H1 (cell line): ENCODE results near the gene ENTPD2. TPM values are rescaled to one million over a fixed set of nuclear protein-coding genes. Genes with fewer than 3 reads are reported as not detected.

Source experiments
- CTCF ChIA-PET: fragments of 300-600 bp; sonication (Branson Sonifier 250); formaldehyde crosslinking; loops from one replicate; lab custom pipeline; 2021; ENCODE audit not compliant: partially characterized antibody; lab: Charles Lee
- POLR2A ChIA-PET: fragments of 300-600 bp; sonication (Branson Sonifier 250); formaldehyde crosslinking; loops from one replicate; lab custom pipeline; 2021; ENCODE audit warnings: inconsistent platforms; ENCODE audit not compliant: partially characterized antibody; lab: Charles Lee
- DNase-seq, 2 experiments: peaks; one replicate each; pipeline versions ENCODE4 v3.0.0 to v3.0.0-alpha.2; 2010 to 2022; ENCODE audit warnings: low spot score in 2 of 2, low read depth in 1 of 2, mixed read lengths in 1 of 2
- FAIRE-seq: peaks from 2 replicates; lab custom pipeline; 2011; peaks lifted over from hg19 to GRCh38; lab: Jason Lieb, UNC
- H2AFZ ChIP-seq: 2 replicates; pipeline ENCODE4 v1.8.1; 2012; ENCODE audit warnings: low read length, inconsistent platforms
- H2AK5ac ChIP-seq: 2 replicates; pipeline ENCODE4 v1.6.1; 2013; ENCODE audit warnings: low read depth, low read length
- H2BK120ac ChIP-seq: replicated peaks from 2 replicates; pipeline ENCODE3; 2013; ENCODE audit warnings: low read depth, low read length, inconsistent platforms
- H2BK12ac ChIP-seq: 2 replicates; pipeline ENCODE4 v1.6.1; 2013; ENCODE audit warnings: low read depth, low read length
- H2BK15ac ChIP-seq: 2 replicates; pipeline ENCODE4 v1.6.1; 2013; ENCODE audit warnings: low read length
- H2BK20ac ChIP-seq: 2 replicates; pipeline ENCODE4 v1.6.1; 2013; ENCODE audit warnings: low read length
- H2BK5ac ChIP-seq: 2 replicates; pipeline ENCODE4 v1.6.1; 2013; ENCODE audit warnings: low read depth, low read length
- H3K14ac ChIP-seq: 2 replicates; pipeline ENCODE4 v1.6.1; 2013; ENCODE audit warnings: inconsistent platforms; ENCODE audit not compliant: insufficient read length
- H3K18ac ChIP-seq: 2 replicates; pipeline ENCODE4 v1.6.1; 2013; ENCODE audit warnings: low read length; ENCODE audit errors: extremely low read depth
- H3K23ac ChIP-seq: 2 replicates; pipeline ENCODE4 v1.6.1; 2013; ENCODE audit warnings: inconsistent platforms; ENCODE audit not compliant: insufficient read length
- H3K23me2 ChIP-seq: 2 replicates; pipeline ENCODE4 v1.6.1; 2013; ENCODE audit warnings: low read depth, low read length
- H3K27ac ChIP-seq: 2 replicates; pipeline ENCODE4 v1.6.1; 2011; ENCODE audit warnings: low read depth, low read length, inconsistent platforms
- H3K27me3 ChIP-seq, 4 experiments: replicated peaks in 1 of 4; 1 replicate in 1 of 4; 2 replicates in 3 of 4; pipeline versions ENCODE4 v1.6.1 to v1.8.1; 2011 to 2013; ENCODE audit warnings: low read length in 3 of 4, mild to moderate bottlenecking in 3 of 4, inconsistent platforms in 2 of 4, mixed read lengths in 2 of 4, moderate library complexity in 1 of 4; ENCODE audit not compliant: control insufficient read depth in 3 of 4, insufficient read depth in 3 of 4; ENCODE audit errors: extremely low read depth in 1 of 4
- H3K36me3 ChIP-seq, 4 experiments: 2 replicates each; pipeline versions ENCODE4 v1.6.1 to v1.8.1; 2011 to 2013; ENCODE audit warnings: mild to moderate bottlenecking in 4 of 4, low read length in 3 of 4, moderate library complexity in 2 of 4, control low read depth in 1 of 4, inconsistent platforms in 1 of 4; ENCODE audit not compliant: insufficient read depth in 4 of 4, control insufficient read depth in 2 of 4
- H3K4ac ChIP-seq: replicated peaks from 2 replicates; pipeline ENCODE3; 2013; ENCODE audit warnings: low read length, low read depth, mixed read lengths, inconsistent platforms; ENCODE audit not compliant: insufficient read length
- H3K4me1 ChIP-seq, 4 experiments: replicated peaks in 1 of 4; 1 replicate in 1 of 4; 2 replicates in 3 of 4; pipeline versions ENCODE4 v1.6.1 to v1.8.1; 2011 to 2013; ENCODE audit warnings: low read length in 3 of 4, inconsistent platforms in 2 of 4, mixed read lengths in 1 of 4; ENCODE audit not compliant: insufficient read depth in 4 of 4, control insufficient read depth in 3 of 4
- H3K4me2 ChIP-seq, 2 experiments: 2 replicates each; pipeline versions ENCODE4 v1.6.1 to v1.8.1; 2011 to 2013; ENCODE audit warnings: low read depth in 2 of 2, low read length in 2 of 2, control low read depth in 1 of 2, inconsistent platforms in 1 of 2, mild to moderate bottlenecking in 1 of 2; ENCODE audit not compliant: insufficient read depth in 1 of 2
- H3K4me3 ChIP-seq, 4 experiments: fragments of 200-600, 300-600 bp in 1 of 4; sonication (generic), shearing (Covaris generic), sonication (Bioruptor Twin) in 1 of 4; 2 replicates each; pipeline versions ENCODE4 v1.5.1 to v1.8.1; 2011 to 2016; ENCODE audit warnings: low read length in 4 of 4, low read depth in 3 of 4, control low read depth in 2 of 4, inconsistent platforms in 2 of 4, mild to moderate bottlenecking in 2 of 4, mixed read lengths in 1 of 4, moderate library complexity in 1 of 4; ENCODE audit not compliant: insufficient read depth in 2 of 4; ENCODE audit errors: extremely low read depth in 1 of 4
- H3K56ac ChIP-seq: replicated peaks from 2 replicates; pipeline ENCODE3; 2013; ENCODE audit warnings: low read depth, mild to moderate bottlenecking, mixed read lengths, low read length, inconsistent platforms; ENCODE audit not compliant: insufficient read length
- H3K79me1 ChIP-seq: 2 replicates; pipeline ENCODE4 v1.6.1; 2013; ENCODE audit warnings: low read depth, low read length, control low read depth
- H3K79me2 ChIP-seq, 2 experiments: 2 replicates each; pipeline versions ENCODE4 v1.6.1 to v1.8.1; 2012 to 2013; ENCODE audit warnings: low read length in 2 of 2, mild to moderate bottlenecking in 2 of 2, inconsistent platforms in 1 of 2; ENCODE audit not compliant: insufficient read depth in 2 of 2, control insufficient read depth in 1 of 2
- H3K9ac ChIP-seq, 4 experiments: replicated peaks in 1 of 4; 1 replicate in 1 of 4; 2 replicates in 3 of 4; pipeline versions ENCODE4 v1.6.1 to v1.8.1; 2011 to 2013; ENCODE audit warnings: low read depth in 3 of 4, low read length in 3 of 4, control low read depth in 2 of 4, mild to moderate bottlenecking in 2 of 4, moderate library complexity in 2 of 4, inconsistent platforms in 1 of 4; ENCODE audit errors: extremely low read depth in 1 of 4
- H3K9me3 ChIP-seq, 2 experiments: 2 replicates each; pipeline versions ENCODE4 v1.6.1 to v1.8.1; 2012 to 2013; ENCODE audit warnings: mild to moderate bottlenecking in 2 of 2, moderate library complexity in 2 of 2, control low read depth in 1 of 2, inconsistent platforms in 1 of 2, low read depth in 1 of 2, low read length in 1 of 2, mixed read lengths in 1 of 2; ENCODE audit not compliant: insufficient read depth in 2 of 2
- H4K20me1 ChIP-seq, 2 experiments: replicated peaks in 1 of 2; 2 replicates each; pipeline versions ENCODE3 to v1.8.1; 2011 to 2013; ENCODE audit warnings: inconsistent platforms in 2 of 2, low read length in 2 of 2, mild to moderate bottlenecking in 1 of 2; ENCODE audit not compliant: insufficient read depth in 2 of 2, control insufficient read depth in 1 of 2
- H4K5ac ChIP-seq: 2 replicates; pipeline ENCODE4 v1.6.1; 2013; ENCODE audit warnings: low read length, low read depth, mixed read lengths, inconsistent platforms; ENCODE audit not compliant: insufficient read length
- H4K8ac ChIP-seq: 2 replicates; pipeline ENCODE4 v1.8.0; 2013; ENCODE audit warnings: mild to moderate bottlenecking, moderate library complexity, low read length, inconsistent platforms; ENCODE audit not compliant: insufficient read depth; ENCODE audit errors: extremely low read depth
- H4K91ac ChIP-seq: replicated peaks from 2 replicates; pipeline ENCODE3; 2013; ENCODE audit warnings: low read length, mixed read lengths, inconsistent platforms; ENCODE audit not compliant: insufficient read length
- ATF2 ChIP-seq: IDR thresholded peaks from 2 replicates; pipeline ENCODE4 v1.6.1; 2012; ENCODE audit warnings: low read length, inconsistent platforms
- NANOG ChIP-seq: IDR thresholded peaks from 2 replicates; pipeline ENCODE4 v1.6.1; 2011; ENCODE audit warnings: low read length, low read depth, mild to moderate bottlenecking, inconsistent platforms; ENCODE audit not compliant: insufficient read depth, poor library complexity, severe bottlenecking
- TBP ChIP-seq: IDR thresholded peaks from 2 replicates; pipeline ENCODE4 v1.6.1; 2011; ENCODE audit warnings: low read depth, low read length, improper control_type of control experiment
- WGBS, 2 experiments: shearing (Covaris generic) in 1 of 2; methylation state at CpG; one replicate each; pipeline versions ENCODE4 v1.1.6 to v1.1.7; 2013 to 2015; ENCODE audit warnings: low lambda C conversion rate in 2 of 2, mixed read lengths in 2 of 2, inconsistent platforms in 1 of 2, low coverage in 1 of 2, missing lambda C conversion rate in 1 of 2; ENCODE audit not compliant: insufficient replicate concordance in 2 of 2, insufficient coverage in 1 of 2, insufficient read length in 1 of 2; ENCODE audit errors: extremely low coverage in 1 of 2, missing lambda C conversion rate in 1 of 2; 5-methylcytosine and 5-hydroxymethylcytosine counted together
- polyA plus RNA-seq, 7 experiments: library from polyadenylated mRNA; depleted of rRNA in 3 of 7; stranded (reverse) in 5 of 7; unstranded in 2 of 7; fragments of >200 nt in 5 of 7; fragments of 200-250 nt in 2 of 7; gene quantifications; 1 replicate in 5 of 7; 2 replicates in 1 of 7; 4 replicates in 1 of 7; pipeline versions ENCODE4 v1.2.1 to v1.2.3, GENCODE V29; 2011 to 2013; ENCODE audit warnings: missing spikeins in 2 of 7, mixed read lengths in 2 of 7
- total RNA-seq: library from RNA; stranded (reverse); fragmentation: NEBNext Ultra II Directional; extraction: Animal tissue kit (Norgen Biotek cat#: 25700); gene quantifications from 2 replicates; pipeline ENCODE4 v1.2.1, GENCODE V29; 2021

Gene ENTPD2
- total and polyA plus RNA-seq, 2 of the 8 experiments (the other 6 are each of a cell fraction or from before 2014, with no cell fraction given): 0.65 to 3.8 TPM

- Histone ChIP-seq H4K5ac (no peak overlapping the region), H3K4me3 (no peak overlapping the region), H2BK15ac (no peak overlapping the region), H2BK120ac (no peak overlapping the region), H4K8ac (no peak overlapping the region), H3K79me2 (no peaks in the 10 kb centered on the region), H4K20me1 (no peaks in the 10 kb centered on the region), H3K4ac (no peak overlapping the region), H3K9ac (no peak overlapping the region), H3K4me2 (no peak overlapping the region), H3K27me3 (peaks cover 3 to 20% (median 14%) of the 10 kb centered on the region in 4 experiments; a peak in 6 of 7 replicates), H3K56ac (no peak overlapping the region), H2BK12ac (no peak overlapping the region), H3K27ac (no peak overlapping the region), H4K91ac (no peak overlapping the region), H3K14ac (no peak overlapping the region), H3K23me2 (peaks cover 5% of the 10 kb centered on the region; the same call in 1 of the 2 replicates), H3K18ac (no peak overlapping the region), H3K23ac (no peak overlapping the region), H3K79me1 (no peaks in the 10 kb centered on the region), H3K9me3 (no peaks in the 10 kb centered on the region), H2BK5ac (no peak overlapping the region), H3K36me3 (no peaks in the 10 kb centered on the region), H3K4me1 (peaks cover 0 to 15% (median 8%) of the 10 kb centered on the region in 4 experiments; a peak in 5 of 7 replicates), H2AK5ac (no peak overlapping the region), H2AFZ (no peak overlapping the region), H2BK20ac (no peak overlapping the region)
- ChIA-PET CTCF (interaction anchor here (1.0 to 8.6 kb wide), 10 partner anchors 9 to 111 kb away, joined by 3 to 156 read pairs (median 4); partner anchors contain the start of gene SAPCD2), POLR2A (interaction anchor here (0.6 kb wide), 1 partner anchor 28 kb away, joined by 3 read pairs; the partner anchor contains the start of gene MAN1B1)
- WGBS, 2 experiments: 80% methylated on average over 9 of the region's 9 CpGs; no CpG with 5 or more reads in 1 of the 2 experiments
- FAIRE-seq: no peak
- no peak for DNase-seq
- TF ChIP-seq TBP: no peak
- no peak for TF ChIP-seq NANOG
- TF ChIP-seq ATF2: no peak
Observed at GRCh38 chr9:137058521-137059234, 4.8 kb upstream of the ENTPD2 start.
